H1 (cell line): Measurements from ENCODE around the gene LDLRAD4. TPM values are rescaled to one million over a fixed set of nuclear protein-coding genes. Genes with fewer than 3 reads are reported as not detected.

Experiments
- BACH1 ChIP-seq: IDR thresholded peaks from 2 replicates; pipeline ENCODE4 v1.6.1; 2012; ENCODE audit warnings: low read length, improper control_type of control experiment
- GTF2F1 ChIP-seq: IDR thresholded peaks from 2 replicates; pipeline ENCODE4 v1.6.1; 2012; ENCODE audit warnings: low read depth, low read length, improper control_type of control experiment, borderline replicate concordance
- HDAC6 ChIP-seq: IDR thresholded peaks from one replicate; pipeline ENCODE4 v1.7.1; 2012; ENCODE audit warnings: low read depth, mild to moderate bottlenecking, inconsistent platforms, low read length, moderate library complexity
- RBBP5 ChIP-seq: IDR thresholded peaks from 2 replicates; pipeline ENCODE4 v1.7.1; 2012; ENCODE audit warnings: low read depth, mild to moderate bottlenecking, inconsistent platforms, low read length, moderate library complexity, borderline replicate concordance
- polyA plus RNA-seq, 7 experiments: library from polyadenylated mRNA; depleted of rRNA in 3 of 7; stranded (reverse) in 5 of 7; unstranded in 2 of 7; fragments of >200 nt in 5 of 7; fragments of 200-250 nt in 2 of 7; gene quantifications; 1 replicate in 5 of 7; 2 replicates in 1 of 7; 4 replicates in 1 of 7; pipeline versions ENCODE4 v1.2.1 to v1.2.3, GENCODE V29; 2011 to 2013; ENCODE audit warnings: missing spikeins in 2 of 7, mixed read lengths in 2 of 7
- total RNA-seq: library from RNA; stranded (reverse); fragmentation: NEBNext Ultra II Directional; extraction: Animal tissue kit (Norgen Biotek cat#: 25700); gene quantifications from 2 replicates; pipeline ENCODE4 v1.2.1, GENCODE V29; 2021
- TF ChIP-seq, protein P1 (sequence below): IDR thresholded peaks from 2 replicates; pipeline ENCODE4 v1.6.1; 2011; ENCODE audit warnings: low read length, improper control_type of control experiment

LDLRAD4 gene
- total and polyA plus RNA-seq, 2 of the 8 experiments (the other 6 are each of a cell fraction or from before 2014, with no cell fraction given) = 0.77 to 1.4 TPM

DNA sequence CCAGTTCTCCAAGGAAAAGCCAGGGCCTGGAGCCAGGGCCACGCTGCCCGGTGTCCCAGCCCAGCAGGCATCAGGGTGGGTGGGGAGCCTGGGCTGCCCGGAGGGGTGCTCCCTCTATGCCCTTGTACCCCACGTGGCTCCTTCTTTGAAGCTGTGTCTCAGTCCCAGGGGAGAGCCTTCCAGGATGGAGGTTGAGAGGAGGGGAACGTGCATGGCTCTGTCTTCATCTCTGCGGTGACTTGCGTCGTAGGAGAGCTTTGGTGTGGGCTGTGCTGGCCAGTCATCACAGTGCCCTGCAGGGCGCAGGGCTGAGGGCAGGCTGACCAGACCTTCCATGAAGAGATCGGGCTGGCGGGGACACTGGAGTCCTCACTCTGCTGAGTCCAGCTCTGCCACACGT lies 197.2 kb downstream of the LDLRAD4 start (continued):
- TF ChIP-seq, protein P1, sequence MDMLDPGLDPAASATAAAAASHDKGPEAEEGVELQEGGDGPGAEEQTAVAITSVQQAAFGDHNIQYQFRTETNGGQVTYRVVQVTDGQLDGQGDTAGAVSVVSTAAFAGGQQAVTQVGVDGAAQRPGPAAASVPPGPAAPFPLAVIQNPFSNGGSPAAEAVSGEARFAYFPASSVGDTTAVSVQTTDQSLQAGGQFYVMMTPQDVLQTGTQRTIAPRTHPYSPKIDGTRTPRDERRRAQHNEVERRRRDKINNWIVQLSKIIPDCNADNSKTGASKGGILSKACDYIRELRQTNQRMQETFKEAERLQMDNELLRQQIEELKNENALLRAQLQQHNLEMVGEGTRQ = no peak
- no peak for TF ChIP-seq RBBP5
- TF ChIP-seq BACH1 = no peak
- TF ChIP-seq GTF2F1 = no peak
- TF ChIP-seq HDAC6 = no peak
- TF ChIP-seq, all 59 proteins: peak for 0
